Pancreas (tissue), 10 donors: ENCODE results near the gene SLC13A2. TPM values are rescaled to one million over a fixed set of nuclear protein-coding genes. Genes with fewer than 3 reads are reported as not detected.

ENCODE experiments used
- ATAC-seq, 4 donors: fragments of 200-7000 bp; cut with Tn5 transposase; one replicate each; pipeline versions ENCODE4 v1.8.0 to v1.9.1; 2020; ENCODE audit warnings: mild to moderate bottlenecking in 4 of 4, moderate library complexity in 4 of 4
- DNase-seq, 6 donors: peaks; one replicate each; pipeline ENCODE4 v3.0.0-alpha.2; 2020
- FAIRE-seq: peaks from 2 replicates; lab custom pipeline; 2012; peaks lifted over from hg19 to GRCh38; lab: Jason Lieb, UNC
- H3K27ac ChIP-seq, 4 donors: fragments of 200-600 bp; sonication (generic); 1 replicate in 3 of 4; 2 replicates in 1 of 4; pipeline versions ENCODE4 v1.5.0 to v1.8.0; 2020
- H3K27me3 ChIP-seq, 4 donors: fragments of 200-600 bp; one replicate each; pipeline ENCODE4 v1.8.0; 2021
- H3K36me3 ChIP-seq, 3 donors: fragments of 200-600 bp; sonication (generic) in 1 of 3; one replicate each; pipeline versions ENCODE4 v1.5.0 to v1.8.0; 2020 to 2021
- H3K4me1 ChIP-seq, 3 donors: fragments of 200-600 bp; one replicate each; pipeline ENCODE4 v1.8.0; 2021
- H3K4me3 ChIP-seq, 4 donors: fragments of 200-600 bp; sonication (generic) in 2 of 4; one replicate each; pipeline versions ENCODE4 v1.5.0 to v1.8.0; 2020 to 2021
- H3K9me3 ChIP-seq, 4 donors: fragments of 200-600 bp; one replicate each; pipeline ENCODE4 v1.8.0; 2021
- CTCF ChIP-seq, 4 donors: fragments of 200-600 bp; sonication (generic) in 3 of 4; IDR thresholded peaks; one replicate each; pipeline versions ENCODE4 v1.5.0 to v1.8.0; 2021; ENCODE audit warnings: antibody characterized with exemption in 4 of 4
- WGBS, 2 donors: extraction: QIAGEN DNeasy Blood & Tissue Kit; methylation state at CpG; one replicate each; pipeline ENCODE4 v1.1.7; 2013; 5-methylcytosine and 5-hydroxymethylcytosine counted together
- intact Hi-C, 3 donors: fragments of 100-400 bp; cut with DNase I; formaldehyde crosslinking; loops; one replicate each; pipeline versions ENCODE4 v1.11.1 to v1.14.2; 2022
- polyA plus RNA-seq, 2 donors: library from polyadenylated mRNA; stranded (reverse); fragments of 200-250 nt; gene quantifications; one replicate each; pipeline ENCODE4 v1.2.3, GENCODE V29; 2013
- total RNA-seq, 6 donors: library from RNA; stranded (reverse); fragmentation: NEBNext Ultra II Directional in 4 of 6; extraction: Animal tissue kit (Norgen Biotek cat#: 25700) in 4 of 6; gene quantifications; one replicate each; pipeline versions ENCODE4 v1.2.1 to v1.2.4, GENCODE V29; 2021 to 2023
- donor health status: healthy with polysubstance abuse.
- donor health status: DM: no; HTN: no; CAD: no; lungs with moderate emphysema.
- donor health status: DM: no; HTN: no; CAD: no.
- donor health status: control.
- donor health status: control.
- donor health status: Bipolar disorder and iron deficiency.
- donor health status: DM: yes; HTN: yes; CAD: no.
- donor health status: DM: no; HTN: no; CAD: no.
- donor health status: DM: no; HTN: no; CAD: no.
- donor health status: DM: yes; HTN: yes; CAD: no.

SLC13A2 gene
- total and polyA plus RNA-seq, 8 donors = 0.04 to 0.42 (median 0.08) TPM; not detected in 4

GRCh38 chr17:28530926-28531325 is 57.5 kb downstream of the SLC13A2 start:
- Histone ChIP-seq H3K36me3 (no peaks in the 10 kb centered on the region), H3K27ac (no peak overlapping the region), H3K27me3 (no peaks in the 10 kb centered on the region), H3K4me3 (no peak overlapping the region), H3K9me3 (no peaks in the 10 kb centered on the region), H3K4me1 (peaks cover 0 to 9% (median 0%) of the 10 kb centered on the region in 3 donors)
- TF ChIP-seq CTCF (IDR thresholded peaks at IDR 0.05) = no peak
- FAIRE-seq = no peak
- DNase-seq = peak in 1 of 6 donors; percentile 18
- 63 to 69% methylated on average over 7 of the region's 7 CpGs for WGBS, 2 donors
- intact Hi-C loops = no loop called here
- ATAC-seq = no peak

GRCh38 chr17:28532050-28532960 is 58.9 kb downstream of the SLC13A2 start:
- no peak overlapping the region for H3K27ac ChIP-seq
- DNase-seq (no peak), FAIRE-seq (no peak), ATAC-seq (no peak)
- H3K9me3 ChIP-seq = no peaks in the 10 kb centered on the region
- intact Hi-C loops = no loop called here
- H3K27me3 ChIP-seq = no peaks in the 10 kb centered on the region
- H3K4me1 ChIP-seq = peaks cover 0 to 4% (median 0%) of the 10 kb centered on the region in 3 donors
- no peaks in the 10 kb centered on the region for H3K36me3 ChIP-seq
- WGBS, 2 donors = 81 to 88% methylated on average over 7 of the region's 7 CpGs
- TF ChIP-seq CTCF (IDR thresholded peaks at IDR 0.05) = no peak
- H3K4me3 ChIP-seq = no peak overlapping the region

GRCh38 chr17:28533091-28533807 is 59.8 kb downstream of the SLC13A2 start:
- H3K27me3 ChIP-seq = no peaks in the 10 kb centered on the region
- H3K4me3 ChIP-seq = no peak overlapping the region
- no peaks in the 10 kb centered on the region for H3K4me1 ChIP-seq
- no peak for TF ChIP-seq CTCF (IDR thresholded peaks at IDR 0.05)
- intact Hi-C loops = no loop called here
- peak in 1 of 4 donors; percentile 29 for ATAC-seq
- DNase-seq = no peak
- no peaks in the 10 kb centered on the region for H3K9me3 ChIP-seq
- WGBS, 2 donors = 80 to 84% methylated on average over 16 of the region's 16 CpGs
- no peak overlapping the region for H3K27ac ChIP-seq
- H3K36me3 ChIP-seq = no peaks in the 10 kb centered on the region
- no peak for FAIRE-seq

GRCh38 chr17:28534740-28535375 is 61.4 kb downstream of the SLC13A2 start:
- DNase-seq (peak in 1 of 6 donors; percentile 50), ATAC-seq (no peak)
- intact Hi-C loops = no loop called here

More at GRCh38 chr17:28534740-28535375, 61.4 kb downstream of the SLC13A2 start:
- Histone ChIP-seq H3K4me1 (no peaks in the 10 kb centered on the region), H3K27ac (no peak overlapping the region), H3K4me3 (no peak overlapping the region), H3K27me3 (no peaks in the 10 kb centered on the region), H3K9me3 (no peaks in the 10 kb centered on the region), H3K36me3 (no peaks in the 10 kb centered on the region)
- WGBS, 2 donors = 75 to 81% methylated on average over 11 of the region's 11 CpGs
- no peak for TF ChIP-seq CTCF (IDR thresholded peaks at IDR 0.05)
- FAIRE-seq = no peak
